Upper lobe of left lung (tissue), 6 donors: ENCODE results near the gene CCK. TPM values are rescaled to one million over a fixed set of nuclear protein-coding genes. Genes with fewer than 3 reads are reported as not detected.

ENCODE experiments used
- ATAC-seq, 2 donors: fragments of 200-7000 bp; cut with Tn5 transposase; one replicate each; pipeline ENCODE4 v1.9.1; 2022; ENCODE audit warnings: mild to moderate bottlenecking in 2 of 2, moderate library complexity in 2 of 2; ENCODE audit not compliant: low FRiP score in 2 of 2
- DNase-seq, 2 donors: peaks; one replicate each; pipeline ENCODE4 v3.0.0-alpha.2; 2019 to 2020
- H3K27ac ChIP-seq, 4 donors: fragments of 200-600 bp; sonication (generic); one replicate each; pipeline ENCODE4 v1.5.1; 2016 to 2019
- H3K27me3 ChIP-seq, 4 donors: fragments of 200-600 bp; sonication (generic); one replicate each; pipeline ENCODE4 v1.5.1; 2017 to 2019
- H3K36me3 ChIP-seq, 4 donors: fragments of 200-600 bp; sonication (generic); one replicate each; pipeline ENCODE4 v1.5.1; 2016 to 2019
- H3K4me1 ChIP-seq, 4 donors: fragments of 200-600 bp; sonication (generic); one replicate each; pipeline ENCODE4 v1.5.1; 2018 to 2019
- H3K4me3 ChIP-seq, 4 donors: fragments of 200-600 bp; sonication (generic); one replicate each; pipeline ENCODE4 v1.5.1; 2017 to 2019; ENCODE audit warnings: mild to moderate bottlenecking in 2 of 4, moderate library complexity in 1 of 4
- H3K9me3 ChIP-seq, 4 donors: fragments of 200-600 bp; sonication (generic); one replicate each; pipeline ENCODE4 v1.5.1; 2018 to 2019
- EP300 ChIP-seq, 4 donors: sonication (generic); formaldehyde crosslinking; IDR thresholded peaks; one replicate each; pipeline ENCODE4 v1.5.1; 2017; ENCODE audit warnings: antibody characterized with exemption in 4 of 4, control low read depth in 2 of 4
- POLR2A ChIP-seq, 4 donors: fragments of 450-650 bp; IDR thresholded peaks; one replicate each; pipeline ENCODE4 v1.5.1; 2016 to 2017; ENCODE audit warnings: antibody characterized with exemption in 4 of 4, mild to moderate bottlenecking in 2 of 4
- POLR2AphosphoS5 ChIP-seq, 2 donors: sonication (generic); formaldehyde crosslinking; IDR thresholded peaks; one replicate each; pipeline ENCODE4 v1.5.1; 2017; ENCODE audit warnings: antibody characterized with exemption in 2 of 2
- WGBS, 2 donors: methylation state at CpG; one replicate each; pipeline ENCODE4 v1.1.5; 2017 to 2018; 5-methylcytosine and 5-hydroxymethylcytosine counted together
- small RNA-seq, 4 donors: library from RNA; depleted of rRNA; stranded (forward); fragments of <200 nt; gene quantifications; one replicate each; pipeline ENCODE3, GENCODE V24; 2016
- total RNA-seq, 6 donors: library from RNA; depleted of rRNA in 4 of 6; stranded (reverse); fragments of >200 nt in 4 of 6; gene quantifications; one replicate each; pipeline versions ENCODE4 v1.1.0 to v1.2.1, GENCODE V29; 2016 to 2021
- TF ChIP-seq, protein P1 (sequence below), 6 experiments: fragments of 450-650 bp in 4 of 6; fragments of 200-600 bp in 2 of 6; sonication (generic) in 2 of 6; IDR thresholded peaks; one replicate each; pipeline ENCODE4 v1.5.1; 2016 to 2019; ENCODE audit warnings: antibody characterized with exemption in 6 of 6
- donor health status: DM: no; HTN: no; CAD: no; lungs with moderate emphysema.
- donor health status: DM: no; HTN: yes; CAD: no; lungs with severe emphysema.

Gene CCK
- total RNA-seq, 6 donors from 2014 or later = 2.0 to 7.3 (median 3.3) TPM; not detected in 3

DNA sequence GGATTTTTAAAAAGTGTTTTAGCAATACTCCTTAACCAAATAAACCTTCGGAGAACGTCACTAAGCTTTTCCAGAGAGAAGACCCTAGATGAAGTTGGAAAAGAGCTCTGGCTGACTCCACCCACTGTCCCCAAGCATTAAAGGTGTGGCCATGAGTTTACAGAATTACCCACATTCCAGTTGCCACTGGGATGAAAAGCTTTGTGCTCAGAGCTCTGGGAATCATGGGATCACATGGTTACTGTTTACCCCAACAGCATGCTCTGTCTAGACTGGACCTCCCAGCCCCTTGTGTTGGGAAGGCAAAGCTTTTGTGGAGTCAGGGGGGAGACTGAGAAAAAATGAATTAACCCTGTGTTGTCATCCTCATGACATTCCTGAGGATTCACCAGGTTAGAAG is 55.3 kb downstream of the CCK start:
- Histone ChIP-seq H3K4me3 (no peak overlapping the region), H3K36me3 (peaks cover 4 to 69% (median 22%) of the 10 kb centered on the region in 4 donors), H3K27me3 (no peaks in the 10 kb centered on the region), H3K4me1 (peaks cover 0 to 18% (median 12%) of the 10 kb centered on the region in 4 donors), H3K27ac (no peak overlapping the region), H3K9me3 (no peaks in the 10 kb centered on the region)
- TF ChIP-seq EP300 (IDR thresholded peaks at IDR 0.05) (no peak), POLR2AphosphoS5 (IDR thresholded peaks at IDR 0.05) (no peak), POLR2A (IDR thresholded peaks at IDR 0.05) (no peak)
- TF ChIP-seq, protein P1, sequence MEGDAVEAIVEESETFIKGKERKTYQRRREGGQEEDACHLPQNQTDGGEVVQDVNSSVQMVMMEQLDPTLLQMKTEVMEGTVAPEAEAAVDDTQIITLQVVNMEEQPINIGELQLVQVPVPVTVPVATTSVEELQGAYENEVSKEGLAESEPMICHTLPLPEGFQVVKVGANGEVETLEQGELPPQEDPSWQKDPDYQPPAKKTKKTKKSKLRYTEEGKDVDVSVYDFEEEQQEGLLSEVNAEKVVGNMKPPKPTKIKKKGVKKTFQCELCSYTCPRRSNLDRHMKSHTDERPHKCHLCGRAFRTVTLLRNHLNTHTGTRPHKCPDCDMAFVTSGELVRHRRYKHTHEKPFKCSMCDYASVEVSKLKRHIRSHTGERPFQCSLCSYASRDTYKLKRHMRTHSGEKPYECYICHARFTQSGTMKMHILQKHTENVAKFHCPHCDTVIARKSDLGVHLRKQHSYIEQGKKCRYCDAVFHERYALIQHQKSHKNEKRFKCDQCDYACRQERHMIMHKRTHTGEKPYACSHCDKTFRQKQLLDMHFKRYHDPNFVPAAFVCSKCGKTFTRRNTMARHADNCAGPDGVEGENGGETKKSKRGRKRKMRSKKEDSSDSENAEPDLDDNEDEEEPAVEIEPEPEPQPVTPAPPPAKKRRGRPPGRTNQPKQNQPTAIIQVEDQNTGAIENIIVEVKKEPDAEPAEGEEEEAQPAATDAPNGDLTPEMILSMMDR (IDR thresholded peaks at IDR 0.05) = no peak
- WGBS, 2 donors = 65 to 88% methylated on average over 2 of the region's 2 CpGs
- no peak for ATAC-seq
- no peak for DNase-seq

DNA sequence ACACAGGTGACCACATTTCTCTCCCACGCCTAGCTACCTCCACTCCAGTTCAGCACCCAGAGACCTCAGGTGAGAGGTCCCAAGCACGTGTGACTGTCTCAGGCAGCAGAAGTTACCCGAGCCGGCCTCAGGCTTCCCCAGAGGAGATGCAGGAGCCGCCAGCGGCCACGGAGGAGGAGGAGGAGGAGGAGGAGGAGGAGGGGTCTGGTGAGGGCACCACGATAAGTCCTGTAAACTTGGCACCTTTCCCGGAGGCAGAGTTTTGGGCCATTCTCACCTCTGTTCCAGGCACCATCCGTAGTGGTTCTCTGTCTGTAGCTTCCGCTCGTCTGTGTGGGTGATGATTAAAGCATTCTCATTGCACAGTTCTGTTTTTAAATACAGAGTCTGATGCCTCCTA is 56.1 kb downstream of the CCK start:
- H3K9me3 ChIP-seq = no peaks in the 10 kb centered on the region
- 78 to 86% methylated on average over 10 to 12 of the region's 12 CpGs for WGBS, 2 donors
- H3K4me3 ChIP-seq = no peak overlapping the region
- peaks cover 4 to 74% (median 22%) of the 10 kb centered on the region in 4 donors for H3K36me3 ChIP-seq
- DNase-seq = peak in 1 of 2 donors; percentile 31
- TF ChIP-seq EP300 (IDR thresholded peaks at IDR 0.05) (no peak), POLR2A (IDR thresholded peaks at IDR 0.05) (no peak), POLR2AphosphoS5 (IDR thresholded peaks at IDR 0.05) (no peak)
- TF ChIP-seq, protein P1 (IDR thresholded peaks at IDR 0.05) = no peak
- H3K4me1 ChIP-seq = peaks cover 0 to 18% (median 11%) of the 10 kb centered on the region in 4 donors
- no peaks in the 10 kb centered on the region for H3K27me3 ChIP-seq
- ATAC-seq = no peak
- no peak overlapping the region for H3K27ac ChIP-seq

Small RNA genes lying within 50 kb of the gene (small RNA-seq; reads per million reads assigned to genes)
- gene RNU4-78P = 0 reads per million in 4 donors

Other genes starting within 250 kb of the CCK start
- 100 to 1,000 TPM in 1 of 6 donors, 10 to 100 TPM in 5; 46.7 to 107 (median 74.7) TPM for gene TRAK1, start 174.8 kb downstream of the CCK start, total RNA-seq
- not detected for gene LYZL4, start 144.4 kb upstream of the CCK start, total RNA-seq
- gene VIPR1, start 236.5 kb upstream of the CCK start, total RNA-seq = 100 to 1,000 TPM in 4 of 6 donors, 10 to 100 TPM in 2; 92.6 to 577 (median 198) TPM